ENCODE data around the gene SPRYD3. TPM values are rescaled to one million over a fixed set of nuclear protein-coding genes. Genes with fewer than 3 reads are reported as not detected.
A peak's percentile ranks its signal among the peaks of the same experiment; 100 is the strongest.

SPRYD3 gene
- total RNA-seq, 1 donor, result 26.8 TPM

DNA sequence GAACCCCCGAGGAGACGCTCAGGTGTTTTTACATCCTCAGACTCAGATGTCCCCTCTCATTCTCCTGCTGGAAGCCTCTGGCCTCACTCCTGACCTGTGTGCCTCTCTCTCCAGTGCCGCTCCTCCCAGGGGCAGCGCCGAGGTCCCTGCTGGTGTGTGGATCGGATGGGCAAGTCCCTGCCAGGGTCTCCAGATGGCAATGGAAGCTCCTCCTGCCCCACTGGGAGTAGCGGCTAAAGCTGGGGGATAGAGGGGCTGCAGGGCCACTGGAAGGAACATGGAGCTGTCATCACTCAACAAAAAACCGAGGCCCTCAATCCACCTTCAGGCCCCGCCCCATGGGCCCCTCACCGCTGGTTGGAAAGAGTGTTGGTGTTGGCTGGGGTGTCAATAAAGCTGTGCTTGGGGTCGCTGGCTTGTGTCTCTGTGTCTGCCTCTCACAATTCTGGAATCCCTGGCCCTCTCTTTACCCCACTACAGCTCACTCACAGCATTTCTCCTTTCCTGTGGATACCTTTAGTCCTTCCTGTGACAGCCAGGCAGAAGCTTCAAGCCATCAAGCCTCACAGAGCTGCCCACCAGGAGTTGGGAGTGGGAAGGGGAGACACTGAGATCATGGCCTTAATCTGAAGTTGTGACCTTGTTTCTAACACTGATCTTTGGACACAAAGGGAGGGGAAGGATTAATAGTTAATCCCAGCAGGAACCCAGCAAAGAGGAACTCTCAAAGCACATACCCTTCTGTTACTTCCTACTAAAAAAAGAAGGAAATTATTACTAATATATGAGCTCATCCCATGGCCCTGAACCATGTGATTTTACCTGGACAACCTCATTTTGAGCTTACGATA lies 23.0 kb upstream of the SPRYD3 start:
- Histone ChIP-seq H4K20me1 (ENCODE audit: insufficient read depth, low read length) (no peaks in the 10 kb centered on the region), H3K9me3 (ENCODE audit: low read depth, low read length) (no peaks in the 10 kb centered on the region), H3K79me2 (ENCODE audit: insufficient read depth, low read length) (no peaks in the 10 kb centered on the region), H3K4me1 (ENCODE audit: insufficient read depth, low read length) (peaks cover 20% of the 10 kb centered on the region), H3K27ac (ENCODE audit: low read depth, low read length) (no peak overlapping the region), H3K4me2 (ENCODE audit: insufficient read depth, low read length) (no peak overlapping the region), H2AFZ (ENCODE audit: low read length) (no peak overlapping the region), H3K27me3 (ENCODE audit: insufficient read depth, low read length) (no peaks in the 10 kb centered on the region), H3K4me3 (ENCODE audit: insufficient read depth, low read length) (no peak overlapping the region), H3K36me3 (ENCODE audit: insufficient read depth, low read length) (peaks cover 14% of the 10 kb centered on the region)
- TF ChIP-seq, protein P1, sequence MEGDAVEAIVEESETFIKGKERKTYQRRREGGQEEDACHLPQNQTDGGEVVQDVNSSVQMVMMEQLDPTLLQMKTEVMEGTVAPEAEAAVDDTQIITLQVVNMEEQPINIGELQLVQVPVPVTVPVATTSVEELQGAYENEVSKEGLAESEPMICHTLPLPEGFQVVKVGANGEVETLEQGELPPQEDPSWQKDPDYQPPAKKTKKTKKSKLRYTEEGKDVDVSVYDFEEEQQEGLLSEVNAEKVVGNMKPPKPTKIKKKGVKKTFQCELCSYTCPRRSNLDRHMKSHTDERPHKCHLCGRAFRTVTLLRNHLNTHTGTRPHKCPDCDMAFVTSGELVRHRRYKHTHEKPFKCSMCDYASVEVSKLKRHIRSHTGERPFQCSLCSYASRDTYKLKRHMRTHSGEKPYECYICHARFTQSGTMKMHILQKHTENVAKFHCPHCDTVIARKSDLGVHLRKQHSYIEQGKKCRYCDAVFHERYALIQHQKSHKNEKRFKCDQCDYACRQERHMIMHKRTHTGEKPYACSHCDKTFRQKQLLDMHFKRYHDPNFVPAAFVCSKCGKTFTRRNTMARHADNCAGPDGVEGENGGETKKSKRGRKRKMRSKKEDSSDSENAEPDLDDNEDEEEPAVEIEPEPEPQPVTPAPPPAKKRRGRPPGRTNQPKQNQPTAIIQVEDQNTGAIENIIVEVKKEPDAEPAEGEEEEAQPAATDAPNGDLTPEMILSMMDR (IDR thresholded peaks at IDR 0.05; ENCODE audit: extremely low read depth, low read depth, low read length), result no peak
- peak; percentile 49 for DNase-seq (ENCODE audit: insufficient read length, low spot score, missing footprints)

DNA sequence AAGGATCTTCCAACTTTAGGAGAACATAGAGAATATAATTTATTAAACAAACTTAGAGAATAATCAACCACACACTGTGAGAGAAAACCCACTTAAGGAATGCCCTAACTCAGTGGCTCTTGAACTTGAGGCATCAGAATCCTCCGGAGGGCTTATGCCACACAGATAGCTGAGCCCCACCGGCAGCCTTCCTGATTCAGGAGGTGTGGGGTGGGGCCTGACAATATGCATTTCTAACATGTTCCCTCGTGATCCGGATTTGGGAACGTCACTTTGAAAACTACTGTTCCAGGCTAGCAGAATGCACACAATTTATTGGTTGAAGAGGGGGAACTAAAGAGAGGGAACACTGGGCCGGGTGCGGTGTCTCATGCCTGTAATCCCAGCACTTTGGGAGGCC lies 22.1 kb upstream of the SPRYD3 start:
- Histone ChIP-seq H4K20me1 (ENCODE audit: insufficient read depth, low read length) (no peaks in the 10 kb centered on the region), H3K36me3 (ENCODE audit: insufficient read depth, low read length) (peaks cover 14% of the 10 kb centered on the region), H3K79me2 (ENCODE audit: insufficient read depth, low read length) (no peaks in the 10 kb centered on the region), H3K27me3 (ENCODE audit: insufficient read depth, low read length) (no peaks in the 10 kb centered on the region), H2AFZ (ENCODE audit: low read length) (no peak overlapping the region), H3K4me1 (ENCODE audit: insufficient read depth, low read length) (peaks cover 29% of the 10 kb centered on the region), H3K4me2 (ENCODE audit: insufficient read depth, low read length) (no peak overlapping the region), H3K27ac (ENCODE audit: low read depth, low read length) (no peak overlapping the region), H3K9me3 (ENCODE audit: low read depth, low read length) (no peaks in the 10 kb centered on the region), H3K4me3 (ENCODE audit: insufficient read depth, low read length) (no peak overlapping the region)
- DNase-seq (ENCODE audit: insufficient read length, low spot score, missing footprints), result peak; percentile 17
- TF ChIP-seq, protein P1 (IDR thresholded peaks at IDR 0.05; ENCODE audit: extremely low read depth, low read depth, low read length), result no peak

DNA sequence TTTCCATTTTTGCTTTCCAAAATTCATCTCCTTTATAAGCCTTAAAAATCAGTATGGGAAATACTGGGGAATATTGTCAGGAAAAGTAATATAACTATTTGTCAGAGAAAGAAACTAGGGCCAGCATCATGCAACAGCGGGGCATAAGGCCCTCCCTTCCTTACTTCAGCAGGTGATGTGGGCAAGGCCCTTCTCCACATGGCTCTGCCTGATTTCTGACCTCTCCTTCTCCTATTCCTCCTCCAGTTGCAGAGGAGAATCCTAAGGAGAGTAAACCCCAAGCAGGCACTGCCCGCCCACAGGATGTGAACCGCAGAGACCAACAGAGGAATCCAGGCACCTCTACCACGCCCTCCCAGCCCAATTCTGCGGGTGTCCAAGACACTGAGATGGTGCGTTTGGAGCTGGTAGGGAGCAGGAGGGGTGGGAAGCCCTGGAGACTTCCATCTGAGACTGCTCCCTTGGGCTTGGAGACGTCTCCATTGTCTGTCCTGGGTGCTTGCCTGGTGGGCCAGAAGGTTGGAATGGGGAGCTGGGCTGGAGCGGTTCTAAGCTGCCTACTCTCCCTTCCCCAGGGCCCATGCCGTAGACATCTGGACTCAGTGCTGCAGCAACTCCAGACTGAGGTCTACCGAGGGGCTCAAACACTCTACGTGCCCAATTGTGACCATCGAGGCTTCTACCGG lies 21.4 kb upstream of the SPRYD3 start:
- H3K4me2 ChIP-seq (ENCODE audit: insufficient read depth, low read length), result no peak overlapping the region
- no peaks in the 10 kb centered on the region for H3K79me2 ChIP-seq (ENCODE audit: insufficient read depth, low read length)
- DNase-seq (ENCODE audit: insufficient read length, low spot score, missing footprints), result peak; percentile 66
- H3K36me3 ChIP-seq (ENCODE audit: insufficient read depth, low read length), result peaks cover 14% of the 10 kb centered on the region
- no peak overlapping the region for H3K27ac ChIP-seq (ENCODE audit: low read depth, low read length)
- H3K27me3 ChIP-seq (ENCODE audit: insufficient read depth, low read length), result no peaks in the 10 kb centered on the region
- peaks cover 35% of the 10 kb centered on the region for H3K4me1 ChIP-seq (ENCODE audit: insufficient read depth, low read length)
- TF ChIP-seq, protein P1 (IDR thresholded peaks at IDR 0.05; ENCODE audit: extremely low read depth, low read depth, low read length), result no peak
- no peak overlapping the region for H2AFZ ChIP-seq (ENCODE audit: low read length)
- H3K4me3 ChIP-seq (ENCODE audit: insufficient read depth, low read length), result no peak overlapping the region
- H4K20me1 ChIP-seq (ENCODE audit: insufficient read depth, low read length), result no peaks in the 10 kb centered on the region
- H3K9me3 ChIP-seq (ENCODE audit: low read depth, low read length), result no peaks in the 10 kb centered on the region

Measured in osteoblast (primary cell).